GM18858 (cell line): ENCODE data around the gene CLIP4.

ENCODE experiments used
- ATAC-seq: cut with Tn5 transposase; IDR thresholded peaks from one replicate; pipeline ENCODE4 v1.9.1; 2021; ENCODE audit not compliant: unreplicated experiment

CLIP4 gene

GRCh38 chr2:29182920-29183319 is 67.7 kb downstream of the CLIP4 start:
- ATAC-seq: no peak

- no peak for ATAC-seq
These were observed 69.3 kb downstream of the CLIP4 start for GRCh38 chr2:29184531-29184930.

GRCh38 chr2:29186817-29187216 is 71.6 kb downstream of the CLIP4 start:
- no peak for ATAC-seq

- no peak for ATAC-seq
These were observed 72.7 kb downstream of the CLIP4 start for GRCh38 chr2:29187926-29188325.

GRCh38 chr2:29189052-29189451 is 73.8 kb downstream of the CLIP4 start:
- ATAC-seq: peak; percentile 68

GRCh38 chr2:29191817-29192216 is 76.6 kb downstream of the CLIP4 start:
- ATAC-seq: no peak

GRCh38 chr2:29192526-29192925 is 77.3 kb downstream of the CLIP4 start:
- no peak for ATAC-seq

GRCh38 chr2:29193111-29193510 is 77.9 kb downstream of the CLIP4 start:
- ATAC-seq: no peak

- no peak for ATAC-seq
These were observed 78.5 kb downstream of the CLIP4 start for GRCh38 chr2:29193681-29194080.

GRCh38 chr2:29195796-29196195 is 80.6 kb downstream of the CLIP4 start:
- ATAC-seq: no peak

GRCh38 chr2:29196792-29197788 is 81.9 kb downstream of the CLIP4 start:
- no peak for ATAC-seq

- no peak for ATAC-seq
These were observed 86.8 kb downstream of the CLIP4 start for GRCh38 chr2:29201979-29202378.

- ATAC-seq: no peak
These were observed 87.7 kb downstream of the CLIP4 start for GRCh38 chr2:29202819-29203495.

GRCh38 chr2:29206941-29207340 is 91.7 kb downstream of the CLIP4 start:
- ATAC-seq: no peak

GRCh38 chr2:29207352-29208148 is 92.3 kb downstream of the CLIP4 start:
- ATAC-seq: no peak

- ATAC-seq: no peak
These were observed 94.3 kb downstream of the CLIP4 start for GRCh38 chr2:29209551-29209950.

- ATAC-seq: no peak
These were observed 96.8 kb downstream of the CLIP4 start for GRCh38 chr2:29212009-29212408.

GRCh38 chr2:29213888-29214291 is 98.7 kb downstream of the CLIP4 start:
- no peak for ATAC-seq

- no peak for ATAC-seq
These were observed 99.9 kb downstream of the CLIP4 start for GRCh38 chr2:29215073-29215472.

GRCh38 chr2:29215739-29216608 is 100.8 kb downstream of the CLIP4 start:
- no peak for ATAC-seq

GRCh38 chr2:29216609-29216909 is 101.3 kb downstream of the CLIP4 start:
- ATAC-seq: no peak
